ENCODE results near the gene SETD2. TPM values are rescaled to one million over a fixed set of nuclear protein-coding genes. Genes with fewer than 3 reads are reported as not detected.

SETD2 gene
- total RNA-seq, 4 donors from 2014 or later = 35.7 to 48.5 (median 40.4) TPM

- Histone ChIP-seq H3K27ac (no peak overlapping the region), H3K4me1 (peaks cover 0 to 3% of the 10 kb centered on the region in 2 donors), H3K9me3 (no peaks in the 10 kb centered on the region), H3K4me3 (no peak overlapping the region), H3K36me3 (no peaks in the 10 kb centered on the region), H3K27me3 (no peaks in the 10 kb centered on the region)
- in situ Hi-C loops (cut with MboI; ENCODE audit: low sequenced_read_pairs in 4 of 4) = loop anchor here in 1 of 4 donors (10.0 kb wide), 1 partner anchor 71 kb away; no protein-coding TSS in a partner anchor
- no peak for TF ChIP-seq CTCF (IDR thresholded peaks at IDR 0.05 in 4 of 5, conservative IDR thresholded peaks at IDR 0.05 in 1 of 5)
- no peak for TF ChIP-seq POLR2A (IDR thresholded peaks at IDR 0.05)
- intact Hi-C loops (cut with DNase I; ENCODE audit: low total_unique reads) = no loop called here
- no peak for DNase-seq
- no peak for ATAC-seq
These were observed 178.3 kb downstream of the SETD2 start for GRCh38 chr3:46985588-46985987.

- in situ Hi-C loops (cut with MboI; ENCODE audit: low sequenced_read_pairs in 4 of 4) = loop anchor here in 1 of 4 donors (10.0 kb wide), 1 partner anchor 70 kb away; no protein-coding TSS in a partner anchor
- H3K9me3 ChIP-seq = no peaks in the 10 kb centered on the region
- no peak overlapping the region for H3K27ac ChIP-seq
- ATAC-seq = no peak
- no peak for DNase-seq
- TF ChIP-seq CTCF (IDR thresholded peaks at IDR 0.05 in 4 of 5, conservative IDR thresholded peaks at IDR 0.05 in 1 of 5) (no peak), POLR2A (IDR thresholded peaks at IDR 0.05) (no peak)
- no peaks in the 10 kb centered on the region for H3K27me3 ChIP-seq
- H3K4me3 ChIP-seq = no peak overlapping the region
- no peaks in the 10 kb centered on the region for H3K36me3 ChIP-seq
- intact Hi-C loops (cut with DNase I; ENCODE audit: low total_unique reads) = no loop called here
- peaks cover 0 to 3% of the 10 kb centered on the region in 2 donors for H3K4me1 ChIP-seq
These were observed 179.1 kb downstream of the SETD2 start for GRCh38 chr3:46984591-46985459.

GRCh38 chr3:46982546-46982945, 181.4 kb downstream of the SETD2 start:
- intact Hi-C loops (cut with DNase I; ENCODE audit: low total_unique reads) = no loop called here
- Histone ChIP-seq H3K27ac (peak overlapping the region in 2 of 4 donors; percentile 63 to 95), H3K4me3 (no peak overlapping the region), H3K27me3 (no peaks in the 10 kb centered on the region), H3K9me3 (no peaks in the 10 kb centered on the region), H3K4me1 (peaks cover 14 to 15% of the 10 kb centered on the region in 2 donors), H3K36me3 (no peaks in the 10 kb centered on the region)
- in situ Hi-C loops (cut with MboI; ENCODE audit: low sequenced_read_pairs in 4 of 4) = loop anchor here in 1 of 4 donors (10.0 kb wide), 1 partner anchor 68 kb away; no protein-coding TSS in a partner anchor
- no peak for TF ChIP-seq POLR2A (IDR thresholded peaks at IDR 0.05)
- TF ChIP-seq CTCF (IDR thresholded peaks at IDR 0.05 in 4 of 5, conservative IDR thresholded peaks at IDR 0.05 in 1 of 5) = no peak
- DNase-seq (no peak), ATAC-seq (no peak)

- H3K4me1 ChIP-seq = peaks cover 15 to 21% of the 10 kb centered on the region in 2 donors
- in situ Hi-C loops (cut with MboI; ENCODE audit: low sequenced_read_pairs in 4 of 4) = loop anchor here in 1 of 4 donors (10.0 kb wide), 1 partner anchor 67 kb away; no protein-coding TSS in a partner anchor
- TF ChIP-seq CTCF (IDR thresholded peaks at IDR 0.05 in 4 of 5, conservative IDR thresholded peaks at IDR 0.05 in 1 of 5) = no peak
- TF ChIP-seq POLR2A (IDR thresholded peaks at IDR 0.05) = no peak
- no peak for DNase-seq
- intact Hi-C loops (cut with DNase I; ENCODE audit: low total_unique reads) = no loop called here
- ATAC-seq = no peak
- no peaks in the 10 kb centered on the region for H3K9me3 ChIP-seq
- H3K36me3 ChIP-seq = no peaks in the 10 kb centered on the region
- peak overlapping the region; percentile 28 to 95 (median 54) for H3K27ac ChIP-seq
- peak overlapping the region in 2 of 4 donors; percentile 21 to 71 for H3K4me3 ChIP-seq
- H3K27me3 ChIP-seq = no peaks in the 10 kb centered on the region
These were observed 181.9 kb downstream of the SETD2 start for GRCh38 chr3:46981932-46982471.

All from gastrocnemius medialis (tissue), 4 donors.